Measurements from ENCODE around the gene PRSS33.

PRSS33 gene

DNA sequence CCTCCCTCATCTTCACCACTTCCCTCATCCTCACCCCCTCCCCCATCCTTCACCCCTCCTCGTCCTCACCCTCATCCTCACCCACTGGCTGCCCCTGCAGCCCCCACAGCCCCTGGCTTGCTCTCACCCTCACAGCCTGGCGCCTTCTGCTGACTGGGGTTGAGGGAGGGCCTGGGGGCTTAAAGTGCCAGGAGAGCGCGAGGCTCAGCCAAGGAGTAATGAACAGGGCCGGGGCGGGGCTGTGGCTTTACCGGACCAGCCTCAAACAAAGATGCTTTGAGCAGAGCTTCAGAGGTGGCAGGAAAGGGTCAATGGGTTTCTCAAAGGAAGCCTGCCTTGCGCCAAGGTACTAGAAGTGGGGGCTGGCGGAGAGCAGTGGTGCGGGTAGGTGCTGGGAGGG, at the start of gene PRSS33:
PRSS33 (minus strand) TSS at position 155 of the 400 bp plus-strand sequence. CDS start 1,013 bp downstream, outside the sequence.
- no peak for DNase-seq (ENCODE audit: low spot score)

DNA sequence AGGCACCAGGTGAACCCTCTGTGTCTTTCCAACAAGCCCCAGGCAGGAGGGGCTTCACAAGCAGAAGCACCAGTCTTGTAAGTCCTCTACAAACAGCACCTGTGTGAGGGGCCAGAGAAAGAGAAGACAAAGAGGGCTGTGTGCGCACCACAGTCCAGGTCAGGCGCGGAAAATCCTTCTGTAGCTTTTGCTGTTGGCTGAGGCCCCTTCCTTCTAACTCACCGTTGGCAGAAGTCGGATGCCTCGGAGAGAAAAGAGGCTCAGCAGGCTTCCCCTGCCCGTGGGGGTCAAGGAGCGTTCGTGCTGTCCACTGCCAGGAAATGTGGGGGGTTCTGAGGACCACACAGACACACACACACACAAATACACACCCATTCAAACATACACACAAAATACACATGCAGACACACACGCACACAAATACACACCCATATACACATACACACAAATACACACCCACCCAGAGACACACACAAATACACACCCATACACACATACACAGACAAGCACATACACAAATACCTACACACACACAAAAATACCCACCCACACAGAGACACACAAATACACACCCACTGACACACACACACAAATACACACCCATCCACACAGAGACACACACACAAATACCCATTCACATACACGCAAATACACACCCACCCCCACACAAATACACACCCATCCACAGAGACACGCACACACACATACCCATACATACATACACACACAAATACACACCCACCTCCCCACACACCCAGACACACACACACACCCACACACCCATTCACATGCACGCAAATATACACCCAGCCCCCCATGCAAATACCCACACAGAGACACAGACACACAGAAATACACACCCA, 49.5 kb upstream of the PRSS33 start:
- DNase-seq (ENCODE audit: low spot score), result no peak

- DNase-seq (ENCODE audit: low spot score), result no peak
Observed at GRCh38 chr16:2835638-2836493, 48.5 kb upstream of the PRSS33 start.

DNA sequence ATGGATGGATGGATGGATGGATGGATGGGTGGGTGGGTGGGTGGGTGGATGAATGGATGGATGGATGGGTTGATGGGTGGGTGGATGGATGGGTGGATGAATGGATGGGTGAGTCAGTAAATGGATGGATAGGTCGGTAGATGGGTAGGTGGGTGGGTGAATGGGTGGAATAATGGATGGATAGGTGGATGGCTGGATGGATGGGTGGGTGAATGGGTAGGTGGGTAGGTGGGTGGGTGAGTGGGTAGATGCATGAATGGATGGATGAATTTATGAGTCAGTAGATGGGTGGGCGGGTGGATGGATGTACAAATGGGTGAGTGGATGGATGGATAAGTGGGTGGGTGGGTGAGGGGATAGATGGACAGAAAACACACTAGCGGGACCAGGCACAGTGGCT, 47.6 kb upstream of the PRSS33 start:
- DNase-seq (ENCODE audit: low spot score), result no peak

DNA sequence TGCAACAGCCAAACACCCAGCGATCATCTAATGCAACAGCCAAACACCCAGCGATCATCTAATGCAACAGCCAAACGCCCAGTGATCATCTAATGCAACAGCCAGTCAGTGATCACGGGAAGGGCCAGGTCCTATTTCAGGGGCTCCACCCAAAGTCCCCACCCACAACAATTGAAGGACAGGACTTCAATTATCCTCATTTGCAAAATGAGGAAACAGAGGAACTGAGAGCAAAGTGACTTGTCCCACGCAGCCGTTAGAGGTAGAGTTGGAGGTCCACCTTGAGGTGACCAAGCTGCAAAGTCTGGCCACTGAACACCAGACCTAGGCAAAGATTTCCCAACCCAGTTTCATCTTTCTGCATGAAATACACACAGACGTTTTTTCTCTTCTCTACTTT, 46.4 kb upstream of the PRSS33 start:
- no peak for DNase-seq (ENCODE audit: low spot score)

DNA sequence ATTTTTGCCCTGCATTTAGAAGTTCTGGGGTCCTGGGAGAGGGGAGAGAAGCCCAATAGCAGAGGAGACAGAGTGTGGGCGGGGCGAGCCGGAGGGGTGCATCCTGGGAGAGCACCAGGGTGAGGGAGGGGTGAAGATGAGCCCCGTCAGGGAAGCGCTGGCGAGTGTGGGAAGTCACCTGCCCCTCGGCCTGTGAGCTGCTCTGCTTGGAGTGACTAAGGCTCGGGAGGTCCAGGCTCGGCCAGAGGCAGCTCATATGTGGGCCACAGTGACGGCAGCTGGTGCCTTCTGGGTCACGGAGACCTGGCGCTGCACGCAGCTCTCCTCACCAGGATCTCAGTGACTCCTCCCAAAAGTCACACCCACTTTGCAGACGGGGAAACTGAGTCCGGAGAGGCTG, 43.8 kb upstream of the PRSS33 start:
- DNase-seq (ENCODE audit: low spot score), result no peak

GRCh38 chr16:2830355-2830695, 43.0 kb upstream of the PRSS33 start:
- DNase-seq (ENCODE audit: low spot score), result no peak

DNA sequence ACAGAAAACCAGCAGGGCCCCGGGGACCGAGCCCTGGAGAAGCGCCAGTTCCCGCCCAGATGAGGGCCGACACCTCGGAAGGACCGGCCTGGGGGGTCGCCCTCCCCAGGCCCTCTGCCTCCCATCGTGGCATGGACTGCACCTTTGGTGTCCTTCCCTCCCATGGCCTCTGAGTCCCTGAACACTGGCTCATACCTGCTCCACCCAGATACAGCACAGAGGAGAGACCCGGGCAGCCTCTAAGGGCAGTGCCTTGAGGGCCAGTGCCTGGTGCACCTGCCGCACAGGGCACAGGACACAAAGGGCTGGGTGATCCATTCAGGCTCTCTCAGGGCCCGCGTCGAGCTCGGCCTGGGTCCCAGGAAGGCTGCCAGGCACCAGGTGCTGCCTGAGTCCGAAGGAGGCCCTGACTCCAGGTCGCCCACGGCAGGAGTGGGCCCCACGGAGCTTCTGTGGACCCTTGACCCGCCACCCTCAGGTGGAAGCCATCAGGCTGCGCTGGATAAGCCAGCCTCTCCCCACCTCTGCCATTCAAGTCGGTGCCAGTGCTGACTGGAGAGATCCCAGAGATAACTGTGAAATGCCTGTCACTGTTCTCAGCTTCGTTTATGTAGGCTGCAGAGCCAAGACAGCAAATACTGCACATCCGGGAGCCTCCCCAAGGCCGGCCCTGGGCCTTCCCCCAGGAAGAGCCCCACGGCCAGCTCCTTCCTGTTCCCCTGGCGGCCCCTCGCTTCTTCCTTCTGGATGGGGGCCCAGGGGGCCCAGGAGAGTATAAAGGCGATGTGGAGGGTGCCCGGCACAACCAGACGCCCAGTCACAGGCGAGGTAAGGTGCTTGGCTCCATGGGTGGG, 42.4 kb upstream of the PRSS33 start, which contains the start of gene ZG16B:
ZG16B (plus strand) TSS at position 803 of the 854 bp plus-strand sequence. CDS start 139 bp downstream, outside the sequence.
- no peak for DNase-seq (ENCODE audit: low spot score)

GRCh38 chr16:2828876-2829430, 41.6 kb upstream of the PRSS33 start:
- no peak for DNase-seq (ENCODE audit: low spot score)

DNA sequence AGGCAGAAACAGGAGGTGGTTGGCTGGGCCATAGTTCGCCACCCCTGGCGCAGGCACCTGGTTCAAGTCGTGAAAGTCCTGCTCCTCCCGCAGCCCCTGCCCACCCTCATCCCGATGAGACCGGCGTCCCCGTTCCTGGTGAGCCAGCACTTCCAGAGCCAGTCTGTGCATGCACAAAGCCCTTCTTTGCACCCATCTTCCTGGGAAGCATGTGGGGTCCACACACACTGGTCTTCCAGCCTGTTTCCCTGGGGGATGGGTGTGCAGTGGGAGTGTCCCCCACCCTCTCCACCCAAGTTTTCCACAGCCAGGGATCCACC, 41.1 kb upstream of the PRSS33 start:
- no peak for DNase-seq (ENCODE audit: low spot score)

DNA sequence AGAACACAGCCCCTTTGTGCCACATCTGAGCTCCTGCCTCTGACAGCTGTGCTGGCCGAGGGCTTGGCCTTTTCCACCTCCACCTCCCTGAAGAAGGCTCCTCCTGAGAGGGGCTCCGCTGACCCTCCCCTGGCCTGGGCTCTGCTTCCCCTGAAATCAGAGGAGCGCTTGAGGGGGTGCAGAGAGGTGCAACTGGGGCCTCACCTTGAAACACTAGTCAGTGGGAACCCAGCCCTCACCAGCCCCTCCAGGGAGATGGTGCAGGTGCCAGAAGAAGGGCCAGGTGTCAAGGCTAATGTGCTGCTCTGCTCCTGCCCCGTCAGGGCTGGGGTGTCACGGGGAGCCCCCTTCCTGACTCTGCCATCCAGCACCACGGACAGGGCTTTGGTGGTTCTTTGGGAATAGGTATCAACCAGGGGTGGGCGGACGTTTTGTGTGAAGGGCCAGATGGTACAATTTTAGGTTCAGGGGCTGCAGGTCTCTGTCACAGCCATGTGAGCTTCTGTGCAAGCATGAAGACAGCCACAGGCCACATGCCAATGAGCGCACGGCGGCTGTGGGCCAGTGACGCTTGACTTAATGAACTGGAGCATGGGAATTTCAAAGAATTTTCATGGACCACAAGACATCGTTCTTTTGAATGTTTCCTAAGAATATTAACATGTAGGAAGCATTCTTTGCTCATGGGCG, 40.6 kb upstream of the PRSS33 start:
- DNase-seq (ENCODE audit: low spot score), result no peak

DNA sequence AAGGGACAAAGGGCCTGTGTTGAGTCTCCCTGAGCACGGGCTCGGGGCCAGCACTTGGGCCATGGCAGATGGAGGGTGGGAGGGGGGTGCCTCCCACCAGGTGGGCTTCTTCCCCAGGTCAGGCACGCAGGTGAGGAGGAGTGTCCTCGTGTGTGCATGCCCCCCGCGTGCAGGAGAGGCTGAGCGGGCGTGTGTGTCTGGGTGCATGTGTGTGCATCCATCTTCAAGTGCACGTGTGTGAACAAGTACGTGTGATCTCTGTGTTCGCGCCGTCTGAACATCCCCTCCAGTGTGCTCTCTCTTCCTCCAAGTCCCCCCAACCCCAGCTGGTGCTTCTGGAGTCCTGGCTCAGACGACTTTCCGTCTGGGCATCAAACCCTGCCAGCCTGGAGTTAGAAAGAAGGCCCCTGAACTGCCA, 40.0 kb upstream of the PRSS33 start:
- DNase-seq (ENCODE audit: low spot score), result no peak

- DNase-seq (ENCODE audit: low spot score), result no peak
Observed at GRCh38 chr16:2826591-2827373, 39.4 kb upstream of the PRSS33 start.

DNA sequence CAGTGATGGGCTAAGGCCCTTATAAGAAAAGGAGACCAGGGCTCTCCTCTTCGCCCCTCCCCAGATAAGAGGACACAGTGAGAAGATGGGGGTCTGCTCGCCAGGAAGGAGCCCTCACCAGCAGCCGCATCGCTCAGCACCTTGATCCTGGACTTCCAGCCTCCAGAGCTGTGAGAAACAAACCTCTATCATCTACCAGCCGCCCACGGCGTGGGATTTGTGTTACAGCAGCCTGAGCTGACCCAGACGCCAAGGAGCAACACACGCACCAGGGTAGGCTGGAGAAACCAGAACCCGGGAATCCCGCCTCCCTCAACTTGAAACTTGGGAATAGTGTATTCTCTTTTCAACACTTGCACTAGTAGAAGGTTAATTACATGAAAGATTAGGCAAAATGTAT, 38.5 kb upstream of the PRSS33 start:
- DNase-seq (ENCODE audit: low spot score), result no peak

GRCh38 chr16:2825049-2825742, 37.8 kb upstream of the PRSS33 start:
- DNase-seq (ENCODE audit: low spot score), result no peak

GRCh38 chr16:2824626-2825025, 37.3 kb upstream of the PRSS33 start:
- no peak for DNase-seq (ENCODE audit: low spot score)

DNA sequence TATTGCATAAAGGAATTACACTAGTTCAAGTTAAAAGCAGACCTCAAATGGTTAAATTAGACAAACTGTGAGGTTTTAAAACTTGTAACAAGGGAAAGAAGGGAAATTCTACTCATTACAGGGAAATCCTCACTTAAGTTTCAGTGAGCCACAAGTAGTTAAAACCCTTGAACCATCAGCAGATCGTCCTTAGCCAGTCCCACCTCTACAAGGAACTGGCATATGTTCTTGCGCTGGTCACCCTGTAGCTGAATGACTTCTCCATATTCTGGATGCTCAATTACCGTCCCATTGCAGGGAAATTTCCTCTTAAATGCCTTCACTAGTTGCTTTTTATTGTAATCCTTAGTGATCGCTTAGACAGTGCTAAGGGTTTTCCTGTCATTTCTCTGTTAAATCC, 35.1 kb upstream of the PRSS33 start:
- DNase-seq (ENCODE audit: low spot score), result no peak

DNA sequence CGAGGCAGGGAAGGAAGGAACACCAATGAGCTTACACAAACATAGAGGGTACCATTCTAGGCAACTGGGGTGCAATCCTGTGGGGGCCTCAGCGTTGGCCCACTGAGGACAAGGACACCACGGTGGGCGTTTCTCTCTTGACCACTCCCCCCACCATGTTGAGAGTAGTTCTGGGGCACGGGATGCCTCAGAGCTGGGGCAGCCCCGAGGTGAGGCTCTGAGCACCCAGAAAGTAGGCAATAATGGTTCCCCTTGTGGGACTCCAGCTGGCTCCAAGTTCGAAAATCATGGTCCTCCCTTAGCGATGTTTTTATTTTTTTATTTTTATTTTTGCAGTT, 34.8 kb upstream of the PRSS33 start:
- no peak for DNase-seq (ENCODE audit: low spot score)

DNA sequence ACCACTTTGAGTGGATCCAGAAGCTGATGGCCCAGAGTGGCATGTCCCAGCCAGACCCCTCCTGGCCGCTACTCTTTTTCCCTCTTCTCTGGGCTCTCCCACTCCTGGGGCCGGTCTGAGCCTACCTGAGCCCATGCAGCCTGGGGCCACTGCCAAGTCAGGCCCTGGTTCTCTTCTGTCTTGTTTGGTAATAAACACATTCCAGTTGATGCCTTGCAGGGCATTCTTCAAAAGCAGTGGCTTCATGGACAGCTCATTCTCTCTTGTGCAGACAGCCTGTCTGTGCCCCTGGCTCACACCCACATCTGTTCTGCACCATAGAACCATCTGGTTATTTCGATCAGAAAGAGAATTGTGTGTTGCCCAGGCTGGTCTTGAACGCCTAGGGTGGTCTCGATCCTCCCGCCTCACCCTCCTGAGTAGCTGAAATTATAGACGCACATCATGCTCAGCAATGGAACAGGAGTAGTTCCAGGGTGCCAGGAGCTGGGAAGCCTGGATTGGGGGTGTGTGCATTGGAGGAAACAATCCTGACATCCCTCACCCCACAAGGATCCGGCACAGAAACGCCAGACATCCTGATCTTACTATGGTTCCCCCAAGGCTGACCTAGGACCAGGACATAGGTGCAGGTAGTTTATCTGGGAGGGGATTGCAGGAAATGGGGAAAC, 34.3 kb upstream of the PRSS33 start:
- no peak for DNase-seq (ENCODE audit: low spot score)
